GM18498 (cell line): Measurements from ENCODE around the gene DPP6.
"Not testable (repeated sequence)": the region's sequence is repeated elsewhere in the genome, so short reads cannot be mapped to it uniquely, and the experiment has no call there.

Experiments used
- ATAC-seq: cut with Tn5 transposase; IDR thresholded peaks from one replicate; pipeline ENCODE4 v1.9.1; 2021; ENCODE audit warnings: mild to moderate bottlenecking, moderate library complexity; ENCODE audit not compliant: unreplicated experiment

DPP6 gene

GRCh38 chr7:154051643-154052529 is at the start of gene DPP6:
TSS of gene DPP6 (plus strand) at chr7:154052398.
- ATAC-seq = not testable (repeated sequence)

GRCh38 chr7:154009423-154009911 is 42.7 kb upstream of the DPP6 start:
- ATAC-seq = not testable (repeated sequence)

GRCh38 chr7:154010726-154011568 is 41.3 kb upstream of the DPP6 start:
- not testable (repeated sequence) for ATAC-seq

- ATAC-seq = not testable (repeated sequence)
Measured at GRCh38 chr7:154012800-154013199, 39.4 kb upstream of the DPP6 start.

GRCh38 chr7:154015636-154016035 is 36.6 kb upstream of the DPP6 start:
- not testable (repeated sequence) for ATAC-seq

- ATAC-seq = not testable (repeated sequence)
Measured at GRCh38 chr7:154018354-154018753, 33.8 kb upstream of the DPP6 start.

GRCh38 chr7:154027805-154028204 is 24.4 kb upstream of the DPP6 start:
- not testable (repeated sequence) for ATAC-seq

DNA sequence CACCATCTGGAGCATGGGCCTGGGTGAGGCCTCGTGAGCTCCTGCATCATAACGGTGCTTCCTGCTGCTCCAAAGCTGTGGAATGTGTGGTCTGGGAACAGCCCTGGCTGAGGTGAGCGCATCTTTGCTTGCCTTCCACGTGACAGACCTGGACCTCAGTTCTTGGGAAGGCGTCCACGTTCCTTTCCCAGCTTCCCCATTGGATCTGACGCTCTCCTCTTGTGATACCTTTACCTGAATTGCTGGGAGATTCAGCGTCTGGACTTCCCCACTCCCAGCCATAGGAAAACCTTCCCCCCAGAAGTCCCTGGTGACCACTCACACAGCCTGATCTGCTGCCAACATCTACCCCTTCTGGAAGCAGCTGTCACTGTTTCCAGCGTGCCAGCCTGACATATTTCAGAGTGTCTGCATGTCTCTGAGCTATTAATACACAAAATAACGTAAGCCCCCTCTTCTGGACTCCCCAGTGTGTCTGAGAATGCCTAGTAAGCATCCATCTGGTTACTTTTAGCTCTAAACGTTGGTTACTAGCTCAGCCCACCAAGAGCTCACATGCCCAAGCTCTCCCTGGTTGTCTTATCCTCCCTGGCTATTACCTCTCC is 21.6 kb upstream of the DPP6 start:
- not testable (repeated sequence) for ATAC-seq

GRCh38 chr7:154039466-154040165 is 12.6 kb upstream of the DPP6 start:
- ATAC-seq = peak; percentile 70

- ATAC-seq = not testable (repeated sequence)
Measured at GRCh38 chr7:154050394-154050793, 1.8 kb upstream of the DPP6 start.

DNA sequence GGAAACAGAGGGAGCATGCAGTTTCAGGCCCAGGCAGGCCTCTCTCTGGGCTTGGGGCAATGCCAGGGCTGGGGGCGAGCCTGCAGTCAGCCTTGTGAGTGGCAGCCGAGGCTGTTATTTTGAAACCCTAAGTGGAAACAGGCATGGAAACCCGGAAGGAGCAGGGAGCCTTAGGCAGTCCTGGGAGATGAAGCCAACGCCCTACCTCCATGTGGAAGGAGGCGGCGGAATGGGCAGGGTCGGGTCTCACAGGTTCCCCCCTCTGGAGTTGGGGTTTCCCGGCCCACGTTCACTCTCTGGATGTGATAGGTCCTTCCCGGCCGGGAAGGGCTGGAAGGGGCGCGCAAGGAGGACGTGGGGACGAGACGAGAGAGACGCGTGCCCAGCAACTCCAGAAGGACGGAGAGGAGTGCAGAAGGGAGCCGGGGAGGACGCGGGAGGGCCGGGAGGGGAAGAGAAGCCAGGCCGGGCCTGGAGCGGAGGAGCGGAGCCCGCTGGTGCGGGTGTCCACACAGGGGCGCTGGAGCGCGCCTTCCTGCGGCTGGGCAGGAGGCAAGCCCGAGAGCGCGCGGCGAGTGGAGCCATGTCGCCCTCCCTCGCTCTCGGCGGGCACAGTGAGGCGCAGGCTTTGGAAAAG is 1.1 kb upstream of the DPP6 start:
- ATAC-seq = not testable (repeated sequence)

DNA sequence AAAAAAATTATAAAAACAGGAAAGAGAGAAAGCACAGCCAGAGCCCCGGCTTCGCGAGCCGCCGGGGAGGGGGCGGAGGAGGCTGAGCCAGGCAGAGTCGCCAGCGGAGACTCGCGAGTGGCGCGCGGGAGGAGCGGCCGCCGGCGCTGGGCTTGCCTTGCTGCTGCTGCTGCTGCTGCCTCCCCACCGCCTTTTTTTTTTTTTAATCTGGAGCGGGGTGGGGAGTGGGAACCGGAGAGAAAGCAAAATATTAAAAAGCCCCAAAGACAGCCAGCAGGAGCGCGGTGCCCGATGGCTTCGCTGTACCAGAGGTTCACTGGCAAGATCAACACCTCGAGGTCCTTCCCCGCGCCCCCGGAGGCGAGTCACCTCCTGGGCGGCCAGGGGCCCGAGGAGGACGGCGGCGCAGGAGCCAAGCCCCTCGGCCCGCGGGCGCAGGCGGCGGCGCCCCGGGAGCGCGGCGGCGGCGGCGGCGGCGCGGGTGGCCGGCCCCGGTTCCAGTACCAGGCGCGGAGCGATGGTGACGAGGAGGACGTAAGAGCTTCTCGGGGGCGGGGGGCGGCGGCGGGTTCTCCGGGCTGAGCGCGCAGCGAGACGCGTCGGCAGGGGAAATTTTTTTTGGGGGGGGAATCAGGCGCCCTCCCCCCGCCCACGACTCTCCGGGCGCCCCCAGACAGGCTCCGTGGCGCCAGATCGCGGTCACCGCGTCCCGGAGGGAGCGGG is 493 bp downstream of the DPP6 start:
- ATAC-seq = not testable (repeated sequence)

DNA sequence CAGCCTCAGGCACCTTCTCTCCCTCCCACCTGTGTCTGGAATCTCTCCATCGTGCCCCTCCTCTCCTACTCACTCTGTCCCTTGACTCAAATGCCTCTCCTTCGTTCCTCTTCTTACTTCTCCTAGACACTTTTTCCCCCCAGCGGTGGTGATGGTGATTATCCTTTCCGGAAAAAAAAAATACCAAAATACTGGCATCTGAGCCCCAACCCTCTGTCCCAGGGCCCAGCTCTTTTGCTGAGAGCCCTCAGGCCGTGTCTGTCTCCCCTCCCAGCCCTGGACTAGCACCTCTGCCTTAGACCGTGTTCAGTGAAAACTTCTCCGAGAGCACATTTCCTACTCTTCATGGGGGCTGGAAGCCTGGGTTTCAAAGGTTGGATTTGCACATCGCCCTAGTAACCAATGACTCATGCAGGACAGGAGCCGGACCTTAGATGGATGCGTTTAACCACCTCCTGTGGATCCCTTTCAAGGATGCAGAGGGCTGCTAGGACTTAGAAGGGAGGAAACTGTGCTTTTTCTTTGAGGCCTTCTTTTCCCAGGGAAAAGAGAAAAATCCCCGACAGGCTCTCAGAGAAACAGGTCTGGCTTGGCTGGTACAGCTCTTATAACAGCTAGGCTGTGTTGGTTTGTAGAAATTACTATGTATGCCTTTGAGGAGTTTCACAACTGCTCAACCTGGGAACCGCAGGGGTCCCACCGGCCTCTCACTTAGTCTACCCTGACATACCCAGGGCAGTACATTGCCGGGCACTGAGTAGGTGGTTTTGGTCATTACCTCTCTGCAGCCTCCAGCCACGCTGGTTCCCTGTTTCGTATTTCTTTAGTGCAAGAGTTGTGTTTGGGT is 1.5 kb downstream of the DPP6 start:
- not testable (repeated sequence) for ATAC-seq

DNA sequence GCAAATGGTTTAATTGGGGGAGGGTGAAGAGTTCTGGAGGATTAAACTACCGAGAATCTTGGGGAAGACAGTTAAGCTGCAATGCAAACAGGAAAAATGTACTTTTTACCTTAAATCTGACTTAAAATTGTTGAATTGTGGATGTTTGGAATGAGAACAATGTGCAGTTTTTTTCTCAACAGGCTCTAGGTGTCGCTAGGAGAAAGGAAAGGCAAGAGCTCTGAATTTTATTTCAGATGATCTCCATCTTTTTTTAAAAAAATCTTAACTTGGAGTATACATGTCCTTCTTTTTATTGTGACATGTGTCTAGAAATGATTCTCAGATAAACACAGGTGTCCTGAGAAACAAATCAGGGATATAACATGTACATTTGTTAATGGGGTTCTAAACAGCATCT is 2.5 kb downstream of the DPP6 start:
- not testable (repeated sequence) for ATAC-seq

- not testable (repeated sequence) for ATAC-seq
Measured at GRCh38 chr7:154055491-154056106, 3.4 kb downstream of the DPP6 start.

DNA sequence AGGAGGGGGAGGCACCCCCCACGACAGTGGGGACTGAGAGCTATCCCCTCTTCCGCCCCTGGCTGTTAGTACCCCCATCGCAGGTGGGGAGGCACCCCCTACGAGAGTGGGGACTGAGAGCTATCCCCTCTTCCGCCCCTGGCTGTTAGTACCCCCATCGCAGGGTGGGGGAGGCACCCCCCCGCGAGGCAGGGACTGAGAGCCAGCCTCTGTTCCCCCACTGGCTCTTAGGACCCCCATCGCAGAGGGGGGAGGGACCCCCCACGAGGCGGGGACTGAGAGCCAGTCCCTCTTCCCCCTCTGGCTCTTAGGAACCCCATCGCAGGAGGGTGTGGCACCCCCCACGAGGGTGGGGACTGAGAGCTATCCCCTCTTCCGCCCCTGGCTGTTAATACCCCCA is 6.6 kb downstream of the DPP6 start:
- not testable (repeated sequence) for ATAC-seq

GRCh38 chr7:154060551-154060950 is 8.4 kb downstream of the DPP6 start:
- not testable (repeated sequence) for ATAC-seq

GRCh38 chr7:154071833-154072232 is 19.6 kb downstream of the DPP6 start:
- ATAC-seq = not testable (repeated sequence)
